ENCODE results near the gene SPI1.

Gene SPI1

DNA sequence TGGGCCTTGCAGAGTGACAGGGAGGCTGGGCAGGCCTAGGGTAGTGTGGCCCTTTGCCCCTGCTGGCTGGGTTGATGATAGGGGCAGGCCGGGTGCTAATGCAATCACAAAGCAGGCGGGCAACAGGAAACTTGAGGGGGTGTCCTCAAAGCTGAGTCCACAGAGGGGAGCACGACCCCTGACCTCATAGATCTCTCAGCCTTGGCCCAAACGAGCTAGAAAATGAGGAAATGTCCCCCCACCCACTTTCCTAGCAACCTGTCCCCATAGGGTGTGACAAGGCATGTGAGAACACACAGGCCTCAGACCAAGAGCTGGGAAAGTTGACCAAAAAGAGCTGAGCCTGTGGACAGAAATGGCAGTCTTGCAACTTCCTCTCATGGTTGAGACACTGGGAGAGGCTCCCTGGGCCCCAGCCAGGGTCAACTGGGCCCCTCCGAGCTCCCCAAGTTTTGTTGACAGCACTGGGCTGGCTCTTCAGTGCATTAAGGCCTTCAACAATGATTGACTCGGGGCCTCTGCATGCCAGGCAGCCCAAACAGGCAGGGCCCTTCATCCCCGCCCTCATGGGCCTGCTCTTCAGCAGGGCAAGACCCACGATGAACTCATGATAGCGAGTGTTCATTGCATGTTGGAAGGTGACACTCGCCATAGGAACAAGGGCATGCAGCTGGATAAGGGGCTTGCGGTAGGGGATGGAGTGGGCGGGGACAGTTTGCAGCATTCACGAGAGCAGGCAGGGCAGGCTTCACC lies 9.8 kb upstream of the SPI1 start:
- DNase-seq: no peak

DNA sequence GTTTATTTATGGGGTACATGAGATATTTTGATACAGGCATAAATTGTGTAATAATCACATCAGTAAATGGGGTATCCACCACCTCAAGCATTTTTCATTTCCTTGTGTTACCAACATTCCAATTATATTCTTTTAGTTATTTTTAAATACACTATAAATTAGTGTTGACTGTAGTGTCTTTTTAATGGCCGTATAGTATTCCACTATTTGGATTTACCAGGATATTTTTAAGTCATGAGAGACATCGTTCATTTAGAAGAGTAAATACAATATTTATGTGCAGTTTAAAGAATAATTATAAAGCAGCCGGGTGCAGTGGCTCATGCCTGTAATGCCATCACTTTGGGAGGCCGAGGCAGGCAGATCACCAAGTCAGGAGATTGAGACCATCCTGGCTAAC lies 6.2 kb upstream of the SPI1 start:
- no peak for DNase-seq

DNA sequence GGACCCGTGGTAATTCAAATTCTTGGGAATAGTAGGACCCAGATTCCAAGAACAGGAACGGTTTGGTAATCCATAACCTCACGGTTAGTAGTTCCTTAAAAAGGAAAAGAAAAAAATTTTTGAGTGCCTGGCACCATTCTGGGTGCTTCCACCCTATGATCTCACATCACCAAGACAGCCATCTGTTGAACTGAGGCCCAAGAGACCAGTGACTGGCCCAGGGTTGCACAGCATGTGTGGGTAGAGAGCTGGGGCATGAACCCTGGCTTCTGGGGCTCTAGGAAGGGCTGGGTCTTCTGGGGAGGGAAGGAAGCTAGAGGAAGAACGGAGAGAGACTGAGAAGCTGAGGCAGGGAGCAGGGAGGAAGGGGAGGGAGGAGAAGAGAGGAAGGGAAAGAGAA lies 4.7 kb upstream of the SPI1 start:
- DNase-seq: no peak

DNA sequence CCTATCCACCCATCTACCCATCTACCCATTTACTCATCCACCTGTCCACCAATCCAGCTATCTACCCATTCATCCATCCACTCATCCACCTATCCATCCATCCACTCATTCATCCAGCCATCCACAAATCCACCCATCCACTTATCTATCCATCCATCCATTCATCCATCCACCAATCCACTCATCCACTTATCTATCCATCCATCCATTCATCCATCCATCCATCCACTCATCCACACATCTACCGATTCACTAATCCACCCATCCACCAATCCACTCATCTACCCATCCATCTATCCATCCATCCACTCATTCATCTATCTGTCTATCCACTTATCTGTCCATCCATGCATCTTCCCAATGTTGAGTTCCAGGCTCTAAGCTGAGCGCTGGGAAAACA lies 1.7 kb upstream of the SPI1 start:
- no peak for DNase-seq

DNA sequence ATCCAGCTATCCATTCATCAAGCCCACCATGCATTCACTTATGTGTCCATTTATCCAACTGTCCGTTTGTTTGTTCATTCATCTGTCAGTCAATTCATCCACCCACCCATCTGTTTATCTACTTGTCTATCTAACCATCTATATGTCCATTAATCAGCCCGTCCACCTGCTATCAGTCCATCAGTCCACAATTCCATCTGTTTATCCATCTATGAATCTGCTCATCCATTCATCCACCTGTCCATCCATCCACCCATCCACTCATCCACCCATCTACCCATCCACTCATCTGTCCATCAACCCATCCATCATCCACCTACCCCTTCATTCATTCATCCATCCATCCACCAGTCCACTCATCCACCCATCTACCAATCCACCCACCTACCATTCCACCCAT lies 970 bp upstream of the SPI1 start:
- no peak for DNase-seq

DNA sequence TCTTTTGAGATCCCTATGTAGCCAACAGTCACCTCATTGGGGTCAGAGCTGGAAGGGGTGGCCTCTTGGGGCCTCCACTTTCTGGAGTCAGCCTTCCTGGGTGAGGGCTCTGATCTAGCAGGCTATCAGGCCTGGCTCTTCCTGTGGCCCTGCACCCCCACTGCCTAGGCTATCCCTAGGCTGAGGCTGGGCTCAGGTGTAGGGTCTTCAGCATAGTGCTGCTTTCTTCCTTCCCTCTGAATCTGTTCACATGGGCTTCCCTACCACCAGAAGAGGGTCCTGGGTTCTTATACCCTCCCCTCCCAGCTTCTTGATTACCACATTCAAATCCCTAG lies 456 bp upstream of the SPI1 start:
- DNase-seq: no peak

DNA sequence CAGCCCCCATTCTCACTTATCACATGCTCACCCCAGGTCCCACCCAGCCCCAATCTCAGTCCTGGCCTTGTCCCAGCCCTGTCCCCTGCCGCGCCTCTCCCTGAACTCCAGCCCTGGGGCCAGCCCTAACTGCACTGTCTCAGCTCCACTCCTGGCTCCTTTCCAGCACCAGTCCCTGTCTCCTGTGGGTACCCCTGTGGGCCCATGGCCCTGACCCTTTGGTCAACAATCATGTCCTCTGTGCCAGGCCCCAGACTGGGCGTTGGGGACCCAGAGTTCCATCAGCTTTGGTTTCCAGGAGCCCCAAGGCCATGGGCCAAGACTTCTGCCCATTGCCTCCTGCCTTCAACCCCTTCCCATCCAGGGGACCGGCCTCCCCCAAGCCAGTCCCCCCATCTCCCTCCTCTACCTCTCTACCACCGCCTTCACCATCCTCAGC lies 757 bp downstream of the SPI1 start:
- no peak for DNase-seq

DNA sequence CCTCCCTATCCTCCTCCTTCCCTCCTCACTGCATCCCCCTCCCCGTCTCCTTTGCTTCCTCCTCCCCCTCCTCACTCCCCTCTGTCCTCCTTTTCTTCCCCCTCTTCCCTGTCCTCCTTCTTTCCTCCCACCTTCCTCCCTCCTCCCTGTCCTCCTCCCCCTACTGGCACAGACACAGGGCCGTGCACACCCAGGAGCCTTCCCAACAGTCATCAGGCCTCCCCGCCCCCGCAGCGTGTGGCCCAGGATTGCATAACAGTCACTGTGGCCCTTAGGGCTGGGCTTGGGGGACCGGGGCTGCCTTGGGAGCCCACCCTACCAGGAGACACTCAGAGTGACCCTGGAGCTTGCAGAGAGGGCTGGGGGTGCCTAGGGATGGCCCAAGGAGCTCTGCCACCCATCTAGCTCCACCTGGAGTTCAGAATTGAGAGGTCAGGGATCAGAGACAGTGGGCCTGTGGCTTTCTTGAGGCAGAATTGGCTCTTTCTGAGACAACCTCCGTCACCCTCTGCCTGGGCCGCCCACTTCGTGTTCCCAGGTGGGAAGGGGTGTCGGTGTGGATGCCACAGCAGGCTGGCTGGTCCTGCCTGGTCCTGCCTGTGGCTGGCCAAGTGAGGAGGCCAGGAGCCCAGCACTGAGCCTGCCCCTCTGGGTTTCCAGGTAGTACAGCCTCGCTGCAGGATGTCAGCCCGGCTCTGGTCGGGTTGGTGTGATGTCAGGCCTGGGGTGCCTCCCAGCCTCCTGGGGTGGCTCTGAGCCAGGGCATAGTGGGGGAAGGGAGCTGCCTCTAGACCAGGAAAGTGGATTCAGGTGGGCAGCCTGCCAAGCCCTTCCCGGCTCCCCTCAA lies 1.6 kb downstream of the SPI1 start:
- DNase-seq: no peak

DNA sequence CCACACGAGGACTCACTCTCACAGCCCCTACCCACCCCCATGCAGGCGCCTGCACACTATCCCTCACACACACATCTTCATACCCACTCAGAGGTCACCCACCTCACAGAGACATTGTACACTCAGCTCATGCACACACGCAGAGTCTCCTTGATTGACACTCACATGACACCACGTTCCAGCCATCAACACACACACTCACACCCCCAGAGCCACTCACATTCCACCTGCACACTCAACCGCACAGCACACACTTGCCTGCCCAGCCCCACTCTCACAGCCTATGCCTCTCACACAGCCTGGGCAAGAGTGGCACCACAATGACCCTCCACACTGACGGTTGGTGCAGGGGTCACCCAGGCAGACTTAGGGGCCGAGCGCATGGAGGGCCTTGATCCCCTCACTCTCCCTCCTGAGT lies 2.2 kb downstream of the SPI1 start:
- no peak for DNase-seq

DNA sequence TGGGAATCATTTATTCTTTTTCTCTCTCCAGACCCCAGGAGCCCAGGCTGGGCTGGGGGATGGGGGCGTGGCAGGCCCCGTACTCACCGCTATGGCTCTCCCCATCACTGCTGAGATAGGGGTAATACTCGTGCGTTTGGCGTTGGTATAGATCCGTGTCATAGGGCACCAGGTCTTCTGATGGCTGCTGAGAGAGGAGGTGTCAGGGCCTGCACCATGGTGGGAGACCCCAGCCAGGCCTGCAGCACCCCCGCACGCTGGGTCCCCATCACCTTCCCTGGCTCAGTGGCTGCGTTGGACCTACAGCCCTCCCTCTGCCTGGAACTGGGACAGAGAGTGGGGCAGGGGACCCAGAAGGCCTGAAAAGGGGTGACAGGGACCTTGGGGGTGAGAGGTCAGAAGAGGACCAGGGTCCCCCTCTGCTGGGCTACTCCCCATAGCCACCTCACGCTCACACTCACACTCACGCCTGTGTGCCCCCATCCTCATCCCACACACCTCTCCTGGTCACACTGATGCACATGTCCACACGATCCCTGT lies 2.7 kb downstream of the SPI1 start:
- no peak for DNase-seq

DNA sequence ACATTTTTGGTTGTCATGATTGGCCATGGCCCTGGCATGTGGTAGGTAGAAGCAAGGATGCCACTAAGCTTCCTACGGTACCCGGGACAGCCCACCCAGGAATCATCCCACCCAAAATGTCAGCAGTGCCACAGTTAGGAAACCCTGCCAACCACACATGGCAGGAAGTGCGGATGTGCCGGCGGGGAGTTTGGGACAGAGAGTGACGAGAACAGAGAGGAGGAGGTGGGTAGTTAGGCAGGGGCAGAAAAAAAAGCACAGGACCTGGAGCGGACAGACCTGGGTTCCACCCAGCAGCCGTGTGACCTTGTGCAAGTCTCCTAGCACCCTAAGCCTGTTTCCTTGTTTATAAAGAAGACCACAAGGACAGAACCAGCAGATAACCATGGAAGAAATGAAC lies 3.3 kb downstream of the SPI1 start:
- DNase-seq: no peak

DNA sequence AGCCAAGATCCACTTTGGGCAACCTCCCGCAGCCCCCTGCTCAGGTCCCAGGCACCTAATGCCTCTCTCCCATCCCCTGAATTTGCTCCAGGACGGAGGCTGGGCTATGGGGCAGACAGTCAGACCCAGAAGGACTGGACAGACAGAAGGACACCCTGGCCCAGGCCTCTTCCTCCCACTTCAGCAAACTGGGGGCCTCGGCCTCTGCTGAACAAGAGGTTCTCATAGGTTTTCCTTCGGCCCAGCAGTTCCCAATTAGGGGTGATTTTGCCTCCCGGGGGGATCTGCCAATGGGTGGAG lies 3.7 kb downstream of the SPI1 start:
- no peak for DNase-seq

DNA sequence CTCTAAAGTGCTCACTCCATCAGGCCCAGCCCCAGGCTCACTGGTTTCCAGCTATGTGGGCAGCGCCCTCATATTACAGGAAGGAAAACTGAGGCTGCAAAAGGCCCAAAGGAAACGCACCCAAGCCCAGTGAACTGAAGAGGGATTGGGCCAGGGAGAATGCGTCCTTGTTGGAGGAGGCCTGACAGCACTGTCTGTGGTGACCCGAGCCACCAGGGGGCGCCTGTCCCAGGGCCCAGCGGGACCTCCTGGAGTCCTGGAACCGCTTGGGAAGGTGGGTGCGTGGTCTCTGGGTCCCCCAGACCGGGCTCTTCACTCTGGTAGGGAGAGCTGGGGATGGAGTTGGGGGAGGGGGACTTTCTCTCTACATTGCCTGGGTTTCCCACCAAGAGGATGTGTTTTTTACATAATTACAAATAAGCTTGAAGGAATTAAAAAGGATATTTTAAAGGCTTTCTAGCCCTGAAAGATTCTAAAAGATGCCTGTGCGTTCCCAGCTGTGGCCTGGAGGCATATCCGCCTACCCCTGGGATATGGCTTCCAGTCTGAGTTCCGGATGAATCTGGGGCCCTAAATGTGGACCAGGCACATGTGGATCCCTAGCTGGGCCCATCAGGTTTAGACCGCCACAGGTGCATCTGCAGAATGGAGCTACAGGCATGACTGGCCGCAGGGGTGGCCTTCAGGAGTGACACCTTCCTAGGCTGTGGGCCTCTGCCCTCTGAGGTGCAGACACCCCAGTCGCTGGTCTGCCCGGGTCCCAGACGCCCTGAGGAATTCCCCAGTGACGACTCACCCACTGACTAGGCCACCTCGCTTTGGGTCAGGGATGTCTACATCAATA lies 4.2 kb downstream of the SPI1 start:
- DNase-seq: peak; percentile 94

DNA sequence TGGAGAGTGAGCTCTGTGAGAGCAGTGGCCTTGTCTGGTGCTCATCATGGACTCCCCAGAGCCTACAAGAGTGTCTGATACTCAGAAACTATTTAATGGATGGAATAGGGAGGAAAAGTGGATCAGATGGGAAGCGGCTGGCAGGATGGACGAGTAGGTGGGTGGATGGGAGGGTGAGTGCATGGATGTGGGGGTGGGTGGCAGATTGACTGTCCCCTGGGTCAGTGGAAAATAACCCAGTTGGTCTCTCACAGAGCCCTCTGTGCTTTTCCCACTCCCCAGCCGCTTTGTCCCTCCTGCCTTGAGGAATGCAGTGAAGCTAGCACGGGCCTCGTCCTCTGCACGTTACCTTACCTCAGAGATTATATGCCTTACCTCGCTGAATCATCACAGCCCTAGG lies 5.9 kb downstream of the SPI1 start:
- no peak for DNase-seq

DNA sequence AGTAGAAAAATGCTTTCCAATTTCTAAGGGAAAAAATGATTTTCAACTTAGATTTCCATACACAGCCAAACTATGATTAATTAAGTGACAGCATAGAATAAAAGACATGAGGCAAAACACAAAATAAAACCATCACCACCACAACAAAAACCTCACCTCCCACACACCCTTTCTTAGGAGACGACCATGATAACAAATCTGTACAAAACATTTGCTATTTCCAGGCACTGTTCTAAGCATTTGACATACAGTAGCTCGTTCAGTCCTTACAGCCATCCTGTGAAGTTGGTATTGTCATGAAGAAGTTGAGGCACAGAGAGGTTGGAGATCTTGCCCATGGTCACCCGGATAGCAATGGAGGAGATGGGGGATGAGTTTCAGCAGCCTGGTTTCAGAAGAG lies 8.7 kb downstream of the SPI1 start:
- DNase-seq: peak; percentile 49

DNA sequence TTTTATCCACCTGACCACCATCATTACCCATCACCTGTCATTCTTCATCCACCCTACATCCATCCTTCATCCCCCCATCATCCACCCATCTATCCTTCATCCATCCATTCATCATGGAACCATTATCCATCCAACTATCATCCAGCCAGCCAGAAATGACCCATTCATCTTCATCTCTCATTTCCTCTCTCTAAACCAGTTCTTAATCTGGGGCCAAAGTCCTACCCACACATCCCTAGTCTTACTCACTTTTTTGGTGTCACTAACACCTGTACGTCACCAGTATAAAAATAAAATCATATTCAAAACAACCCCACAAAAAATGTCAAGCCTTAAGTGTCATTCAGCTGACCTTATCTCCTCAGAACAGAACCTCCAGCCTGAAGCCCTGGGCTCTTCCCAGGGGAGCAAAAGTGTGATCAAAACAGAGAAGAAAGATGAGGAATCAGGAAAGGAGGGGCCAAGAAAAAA lies 12.3 kb downstream of the SPI1 start:
- no peak for DNase-seq

DNA sequence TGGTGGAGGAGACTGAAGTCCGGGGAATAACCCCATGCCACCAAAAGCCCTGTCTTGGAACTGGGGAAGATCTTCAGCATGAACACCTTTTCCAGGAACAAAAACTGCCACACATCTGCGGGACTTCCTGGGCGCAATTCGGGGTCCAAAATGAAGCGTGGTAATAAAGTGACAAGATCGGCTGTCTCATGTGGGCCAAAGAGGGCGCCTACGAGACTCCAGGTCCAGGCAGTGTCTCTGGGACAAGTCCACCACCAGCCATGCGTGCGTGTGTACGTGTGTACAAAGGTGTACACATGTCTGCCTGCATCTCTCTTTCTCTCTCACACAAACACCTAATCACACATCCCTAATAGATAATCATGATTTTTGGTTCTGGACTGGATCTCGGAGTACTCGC lies 16.9 kb downstream of the SPI1 start:
- DNase-seq: no peak

DNA sequence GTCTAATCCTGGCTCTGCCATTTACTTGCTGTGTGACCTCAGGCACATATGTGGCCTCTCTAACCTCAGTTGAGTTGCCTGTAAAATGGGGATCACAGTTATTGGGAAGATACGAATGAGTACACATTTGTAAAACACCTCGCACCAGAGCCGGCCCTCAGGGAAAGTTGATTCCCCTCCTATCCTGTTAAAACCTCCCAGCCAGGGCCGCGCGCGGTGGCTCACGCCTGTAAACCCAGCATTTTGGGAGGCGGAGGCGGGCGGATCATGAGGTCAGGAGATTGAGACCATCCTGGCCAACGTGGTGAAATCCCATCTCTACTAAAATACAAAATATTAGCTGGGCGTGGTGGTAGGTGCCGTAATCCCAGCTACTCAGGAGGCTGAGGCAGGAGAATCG lies 18.0 kb downstream of the SPI1 start:
- no peak for DNase-seq

DNA sequence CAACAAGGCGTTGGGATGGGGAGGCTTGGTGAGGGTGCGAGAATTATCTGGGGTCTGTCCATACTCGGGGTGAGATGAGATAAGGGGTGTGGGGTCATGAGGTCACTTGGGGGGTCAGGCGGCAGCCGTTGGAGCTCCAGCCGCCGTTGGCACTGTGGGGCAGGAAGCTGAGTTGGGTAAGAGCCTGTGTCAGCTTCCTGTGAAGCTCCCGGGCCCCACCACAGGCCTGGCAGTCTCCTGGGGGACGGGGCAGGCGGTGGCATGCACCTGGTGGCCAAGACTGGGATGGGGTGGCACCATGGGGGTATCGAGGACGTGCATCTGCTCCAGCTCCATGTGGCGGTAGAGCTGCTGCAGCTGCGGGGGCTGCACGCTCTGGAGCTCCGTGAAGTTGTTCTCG lies 18.8 kb downstream of the SPI1 start:
- DNase-seq: no peak

DNA sequence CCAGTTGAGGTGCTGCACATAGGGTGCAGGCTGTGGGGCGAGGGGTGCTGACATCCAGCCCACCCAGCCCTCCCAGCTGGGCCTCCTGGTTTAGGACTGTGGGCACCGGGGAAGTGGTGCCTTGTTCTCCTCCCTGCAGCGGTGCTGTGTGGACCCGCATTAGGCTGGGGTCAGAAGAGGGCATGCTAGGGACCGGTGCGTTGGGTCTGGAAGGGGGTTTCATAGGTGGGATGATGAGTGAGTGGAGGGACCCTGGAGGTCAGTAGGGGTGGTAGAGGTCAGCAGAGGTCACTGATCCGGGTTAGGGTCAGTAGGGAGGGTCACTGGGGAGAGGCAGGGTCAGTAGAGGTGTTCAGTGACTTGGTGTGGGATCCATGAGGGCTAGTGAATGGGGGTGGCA lies 19.2 kb downstream of the SPI1 start:
- DNase-seq: no peak

DNA sequence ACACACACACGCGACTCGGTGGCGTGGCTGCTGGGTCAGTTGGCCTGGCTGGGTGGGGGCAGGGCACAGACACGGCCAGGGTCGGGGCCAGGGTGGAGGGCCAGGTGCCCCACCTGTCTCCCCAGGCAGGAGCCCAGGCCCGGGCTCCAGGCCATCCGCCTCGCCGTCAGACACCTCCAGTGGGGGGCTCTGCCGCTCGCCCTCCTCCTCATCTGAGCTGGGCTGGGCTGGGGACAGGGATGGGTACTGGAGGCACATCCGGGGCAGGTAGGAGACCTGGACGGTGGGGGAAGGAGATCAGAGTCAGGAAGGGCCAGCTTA lies 19.7 kb downstream of the SPI1 start:
- no peak for DNase-seq

DNA sequence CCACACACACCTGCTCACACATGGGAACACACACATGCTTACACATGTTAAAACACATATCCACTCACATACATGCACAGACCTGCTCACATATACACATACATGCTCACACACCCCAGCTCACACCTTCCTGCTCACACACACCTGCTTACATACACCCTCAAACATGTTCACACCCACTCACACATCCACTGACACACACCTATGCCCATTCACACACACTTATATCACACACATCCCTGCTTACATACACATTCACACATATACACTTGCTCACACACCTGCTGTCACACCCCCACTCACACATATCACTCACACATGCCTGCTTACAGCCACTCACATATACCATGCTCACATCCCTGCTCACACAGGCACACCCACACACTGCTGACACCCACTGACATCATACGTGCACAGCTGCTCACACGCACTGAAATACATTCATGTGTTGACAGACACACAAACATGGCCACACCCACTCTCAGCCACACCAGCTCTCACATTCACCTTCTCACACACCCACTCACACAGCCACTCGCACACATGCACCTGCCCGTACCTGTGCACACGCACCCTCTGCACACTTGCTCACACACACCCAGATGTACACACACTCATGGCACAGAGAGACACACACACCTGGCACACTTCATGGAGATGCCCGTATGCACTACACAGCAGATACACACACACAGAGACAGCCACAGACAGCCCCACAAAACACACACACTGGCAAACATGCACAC lies 20.2 kb downstream of the SPI1 start:
- no peak for DNase-seq

DNA sequence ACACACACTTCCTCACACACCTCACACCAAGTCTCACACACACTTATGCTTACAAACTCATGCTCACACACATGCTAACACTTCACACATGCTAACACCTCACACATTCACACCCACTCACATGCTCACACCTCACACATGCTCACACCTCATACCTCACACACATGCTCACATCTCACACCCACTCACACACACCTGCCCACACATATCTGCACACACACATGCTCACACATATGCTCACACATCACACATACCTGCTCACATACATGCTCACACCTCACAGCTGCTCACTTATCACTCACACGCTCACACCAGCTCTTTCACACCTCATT lies 21.4 kb downstream of the SPI1 start:
- DNase-seq: no peak

Data from stimulated activated CD8-positive, alpha-beta memory T cell treated with anti-CD3 and anti-CD28 coated beads, Interleukin-4, amount 100 ng/mL, for 48 hours (primary cell).